Erythroblast (primary cell): Measurements from ENCODE around the gene NOP9.
A peak's percentile ranks its signal among the peaks of the same experiment; 100 is the strongest.

Experiments
- DNase-seq, 2 experiments: peaks; one replicate each; lab custom pipeline; 2025; lab: John Stamatoyannopoulos, UW
- GATA1 ChIP-seq: IDR thresholded peaks from 2 replicates; pipeline ENCODE4 v1.6.1; 2011; ENCODE audit warnings: low read depth, mild to moderate bottlenecking, control low read depth, low read length, moderate library complexity
- POLR2A ChIP-seq: IDR thresholded peaks from 2 replicates; pipeline ENCODE4 v1.6.1; 2011; ENCODE audit warnings: mild to moderate bottlenecking, low read length

NOP9 gene

GRCh38 chr14:24297190-24297964 lies 2.3 kb upstream of the NOP9 start:
- peak; percentile 45 to 66 for DNase-seq

GRCh38 chr14:24298892-24299254 lies 777 bp upstream of the NOP9 start:
- TF ChIP-seq POLR2A (no peak), GATA1 (no peak)
- peak; percentile 56 to 61 for DNase-seq

More at GRCh38 chr14:24297190-24297964, 2.3 kb upstream of the NOP9 start:
- TF ChIP-seq GATA1, result no peak
- no peak for TF ChIP-seq POLR2A

- DNase-seq, result peak; percentile 32 to 53
- no peak for TF ChIP-seq GATA1
- no peak for TF ChIP-seq POLR2A
These were observed 803 bp downstream of the NOP9 start for GRCh38 chr14:24300326-24300980.

GRCh38 chr14:24304019-24304387 lies 4.4 kb downstream of the NOP9 start:
- DNase-seq, result no peak
- no peak for TF ChIP-seq GATA1
- no peak for TF ChIP-seq POLR2A

GRCh38 chr14:24307156-24307574 lies 7.5 kb downstream of the NOP9 start:
- DNase-seq, result no peak
- TF ChIP-seq POLR2A (no peak), GATA1 (no peak)

GRCh38 chr14:24307575-24308341 lies 8.1 kb downstream of the NOP9 start, which contains the start of gene CIDEB:
TSS of gene CIDEB (minus strand) at chr14:24307977. CDS start at chr14:24307858, 119 bp downstream.
- DNase-seq, result peak; percentile 60 to 77
- no peak for TF ChIP-seq GATA1
- no peak for TF ChIP-seq POLR2A

GRCh38 chr14:24308342-24309124 lies 8.9 kb downstream of the NOP9 start:
- TF ChIP-seq GATA1 (no peak), POLR2A (no peak)
- DNase-seq, result no peak

- TF ChIP-seq POLR2A, result no peak
- TF ChIP-seq GATA1, result no peak
- DNase-seq, result no peak
These were observed 10.1 kb downstream of the NOP9 start, which contains the start of gene LTB4R2 for GRCh38 chr14:24309538-24310264. TSS of gene LTB4R2 (plus strand) at chr14:24310140. CDS start at chr14:24310665, 525 bp downstream.

GRCh38 chr14:24310265-24310645 lies 10.6 kb downstream of the NOP9 start:
- DNase-seq, result peak; percentile 86 to 88
- TF ChIP-seq GATA1, result no peak
- peak; percentile 57 for TF ChIP-seq POLR2A

- peak; percentile 86 for DNase-seq
- TF ChIP-seq POLR2A (peak; percentile 57), GATA1 (no peak)
These were observed 11.3 kb downstream of the NOP9 start, which contains the start of gene LTB4R for GRCh38 chr14:24310646-24311604. TSS of gene LTB4R (plus strand) at chr14:24311502. CDS start at chr14:24315652, 4,150 bp downstream.

- no peak for DNase-seq
- no peak for TF ChIP-seq GATA1
- TF ChIP-seq POLR2A, result no peak
These were observed 12.4 kb downstream of the NOP9 start for GRCh38 chr14:24311837-24312615.
